Stomach (tissue), 19 donors: Measurements from ENCODE around the gene SLC25A23. TPM values are rescaled to one million over a fixed set of nuclear protein-coding genes. Genes with fewer than 3 reads are reported as not detected.
"Not testable (repeated sequence)": the region's sequence is repeated elsewhere in the genome, so short reads cannot be mapped to it uniquely, and the experiment has no call there.

Experiments used
- DNase-seq, 2 donors: peaks; one replicate each; pipeline versions ENCODE4 v3.0.0 to v3.0.0-alpha.2; 2013 to 2019
- H3K27ac ChIP-seq, 5 donors: fragments of 200-600 bp in 4 of 5; sonication (generic) in 4 of 5; one replicate each; pipeline ENCODE4 v1.5.1; 2013 to 2019; ENCODE audit warnings: mild to moderate bottlenecking in 1 of 5, moderate library complexity in 1 of 5
- H3K27me3 ChIP-seq, 3 donors: fragments of 200-600 bp; sonication (generic); one replicate each; pipeline ENCODE4 v1.5.1; 2017 to 2019; ENCODE audit warnings: mixed run types in 1 of 3
- H3K36me3 ChIP-seq, 4 donors: fragments of 200-600 bp; sonication (generic); 1 replicate in 3 of 4; 2 replicates in 1 of 4; pipeline ENCODE4 v1.5.1; 2016 to 2019
- H3K4me1 ChIP-seq, 4 donors: fragments of 200-600 bp; sonication (generic); one replicate each; pipeline ENCODE4 v1.5.1; 2016 to 2019
- H3K4me3 ChIP-seq, 4 donors: fragments of 200-600 bp; sonication (generic) in 3 of 4; one replicate each; pipeline ENCODE4 v1.5.1; 2016 to 2019; ENCODE audit warnings: mild to moderate bottlenecking in 1 of 4
- H3K9me3 ChIP-seq, 4 donors: fragments of 200-600 bp; sonication (generic); one replicate each; pipeline ENCODE4 v1.5.1; 2016 to 2019
- EP300 ChIP-seq: sonication (generic); formaldehyde crosslinking; IDR thresholded peaks from one replicate; pipeline ENCODE4 v1.6.1; 2017; ENCODE audit warnings: antibody characterized with exemption
- POLR2A ChIP-seq, 4 donors: fragments of 450-650 bp; IDR thresholded peaks; one replicate each; pipeline ENCODE4 v1.6.1; 2016; ENCODE audit warnings: antibody characterized with exemption in 4 of 4, control low read depth in 2 of 4, mild to moderate bottlenecking in 1 of 4, moderate library complexity in 1 of 4
- POLR2AphosphoS5 ChIP-seq, 3 donors: sonication (generic); formaldehyde crosslinking; IDR thresholded peaks; one replicate each; pipeline ENCODE4 v1.6.1; 2016; ENCODE audit warnings: antibody characterized with exemption in 3 of 3
- whole genome bisulfite sequencing, 5 donors: extraction: QIAGEN DNeasy Blood & Tissue Kit in 3 of 5; methylation state at CpG; one replicate each; pipeline versions ENCODE4 v1.1.5 to v1.1.7; 2013 to 2018; 5-methylcytosine and 5-hydroxymethylcytosine counted together
- intact Hi-C: fragments of 100-400 bp; cut with DNase I; formaldehyde crosslinking; loops from one replicate; pipeline ENCODE4 v1.15.1; 2023; ENCODE audit warnings: low total_unique reads
- long read RNA-seq, 10 donors: transcript quantifications; one replicate each; lab custom pipeline, GENCODE V29; 2026
- polyA plus RNA-seq, 3 donors: library from polyadenylated mRNA; stranded (reverse); fragments of 200-250 nt; gene quantifications; one replicate each; pipeline ENCODE4 v1.2.3, GENCODE V29; 2013
- total RNA-seq, 5 donors: library from RNA; depleted of rRNA; stranded (reverse); fragments of >200 nt; gene quantifications; one replicate each; pipeline versions ENCODE4 v1.1.0 to v1.2.3, GENCODE V29; 2014 to 2016
- TF ChIP-seq, protein P1 (sequence below), 7 experiments: fragments of 450-650 bp in 4 of 7; fragments of 200-600 bp in 3 of 7; sonication (generic) in 3 of 7; IDR thresholded peaks; one replicate each; pipeline ENCODE4 v1.5.1; 2016 to 2019; ENCODE audit warnings: antibody characterized with exemption in 7 of 7, control low read depth in 2 of 7, mild to moderate bottlenecking in 1 of 7
- donor health status: healthy with polysubstance abuse.
- donor health status: Bipolar disorder and iron deficiency.
- donor health status: healthy.

SLC25A23 gene
- total RNA-seq (100 to 1,000 TPM in 1 of 5 donors, 10 to 100 TPM in 4; 20.7 to 191 (median 60.1) TPM), polyA plus RNA-seq (10 to 100 TPM; 30.8 to 42.5 (median 34.2) TPM)
- long read RNA-seq, donor 1, transcript SLC25A23-202 (10 exons, 3,425 nt): major isoform, 6 of 8 reads
- long read RNA-seq, donor 1, partial matches to known transcripts: 0 of 8 reads
- long read RNA-seq, donor 1, other reads (novel, unspliced or antisense): 0 of 8 reads
- long read RNA-seq, donor 2, transcript SLC25A23-202 (10 exons, 3,425 nt): major isoform, 10 of 25 reads
- long read RNA-seq, donor 2, partial matches to known transcripts: 10 of 25 reads
- long read RNA-seq, donor 2, other reads (novel, unspliced or antisense): 0 of 25 reads
- long read RNA-seq, donor 3: 0 reads
- long read RNA-seq, donor 4, partial matches to known transcripts: 0 of 1 reads
- long read RNA-seq, donor 4, other reads (novel, unspliced or antisense): 0 of 1 reads
- long read RNA-seq, donor 5, partial matches to known transcripts: 0 of 7 reads
- long read RNA-seq, donor 5, other reads (novel, unspliced or antisense): 0 of 7 reads
- long read RNA-seq, donor 6, transcript SLC25A23-202 (10 exons, 3,425 nt): major isoform, 12 of 73 reads
- long read RNA-seq, donor 6, transcript SLC25A23-207 (3 exons, 671 nt): minor isoform, 5 of 73 reads
- long read RNA-seq, donor 6, partial matches to known transcripts: 50 of 73 reads
- long read RNA-seq, donor 6, other reads (novel, unspliced or antisense): 0 of 73 reads
- long read RNA-seq, donor 7, transcript SLC25A23-202 (10 exons, 3,425 nt): major isoform, 9 of 13 reads
- long read RNA-seq, donor 7, partial matches to known transcripts: 0 of 13 reads
- long read RNA-seq, donor 7, other reads (novel, unspliced or antisense): 0 of 13 reads
- long read RNA-seq, donor 8, transcript SLC25A23-202 (10 exons, 3,425 nt): major isoform, 5 of 6 reads
- long read RNA-seq, donor 8, partial matches to known transcripts: 0 of 6 reads
- long read RNA-seq, donor 8, other reads (novel, unspliced or antisense): 0 of 6 reads
- long read RNA-seq, donor 9, partial matches to known transcripts: 0 of 1 reads
- long read RNA-seq, donor 9, other reads (novel, unspliced or antisense): 0 of 1 reads
- long read RNA-seq, donor 10, partial matches to known transcripts: 11 of 12 reads
- long read RNA-seq, donor 10, other reads (novel, unspliced or antisense): 0 of 12 reads

DNA sequence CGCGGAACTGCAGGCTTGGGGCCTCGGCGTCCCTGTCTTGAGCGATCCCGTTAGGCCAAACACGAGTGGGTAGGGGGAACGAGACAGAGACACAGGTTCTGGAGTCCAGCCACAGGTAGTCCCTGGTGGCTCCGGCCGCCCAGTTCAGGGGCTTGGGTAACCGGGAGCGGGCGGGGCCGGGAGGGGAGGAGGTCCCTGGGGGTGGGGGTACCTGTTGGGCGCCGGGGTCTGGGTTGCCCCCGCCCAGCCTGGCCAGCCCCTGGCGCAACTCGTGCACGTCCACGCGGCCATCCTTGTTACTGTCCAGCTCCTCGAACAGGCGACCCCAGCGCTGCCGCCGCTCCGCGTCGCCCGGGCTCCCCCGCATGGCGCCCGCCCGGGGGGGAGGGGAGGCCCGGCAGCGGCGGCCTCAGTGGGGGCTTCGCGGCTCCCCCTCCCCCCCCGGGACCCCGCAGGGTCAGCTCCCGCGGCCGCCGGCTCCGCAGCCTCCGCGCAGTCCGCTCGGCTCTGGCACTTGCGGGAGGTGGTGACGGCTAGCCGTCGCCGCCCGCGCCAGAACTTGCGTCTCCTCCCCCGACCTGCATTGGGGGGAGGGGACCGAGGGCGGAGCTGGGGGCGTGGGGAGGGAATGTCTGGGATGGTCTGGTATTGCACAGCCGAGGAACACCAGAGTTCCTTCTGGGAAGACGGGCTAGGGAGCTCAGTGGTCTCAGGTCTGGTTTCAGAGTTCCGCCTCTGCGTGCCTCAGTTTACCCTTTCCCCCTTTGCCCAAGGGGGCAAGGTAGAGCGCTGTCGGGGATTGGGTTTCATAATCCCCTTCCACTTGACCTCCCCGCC lies at the start of gene SLC25A23:
Gene SLC25A23 (minus strand): TSS at position 531 of the 837 bp plus-strand sequence. CDS start 164 bp downstream, at position 367.
- 2 to 4% (median 3%) methylated on average over 31 to 70 of the region's 70 CpGs for WGBS, 5 donors
- H3K4me1 ChIP-seq: peaks cover 8 to 44% (median 26%) of the 10 kb centered on the region in 4 donors
- H3K27me3 ChIP-seq: peaks cover 0 to 27% (median 8%) of the 10 kb centered on the region in 3 donors
- peak within 1 kb of the TSS; percentile 82 to 97 (median 86) for H3K4me3 ChIP-seq
- peaks cover 0 to 6% (median 4%) of the 10 kb centered on the region in 4 donors for H3K9me3 ChIP-seq
- intact Hi-C loops: no loop called here
- DNase-seq: peak; percentile 74 to 94
- H3K36me3 ChIP-seq: peaks cover under 1 to 30% (median 23%) of the 10 kb centered on the region in 4 donors
- peak within 1 kb of the TSS; percentile 85 to 94 (median 91) for H3K27ac ChIP-seq
- TF ChIP-seq, protein P1, sequence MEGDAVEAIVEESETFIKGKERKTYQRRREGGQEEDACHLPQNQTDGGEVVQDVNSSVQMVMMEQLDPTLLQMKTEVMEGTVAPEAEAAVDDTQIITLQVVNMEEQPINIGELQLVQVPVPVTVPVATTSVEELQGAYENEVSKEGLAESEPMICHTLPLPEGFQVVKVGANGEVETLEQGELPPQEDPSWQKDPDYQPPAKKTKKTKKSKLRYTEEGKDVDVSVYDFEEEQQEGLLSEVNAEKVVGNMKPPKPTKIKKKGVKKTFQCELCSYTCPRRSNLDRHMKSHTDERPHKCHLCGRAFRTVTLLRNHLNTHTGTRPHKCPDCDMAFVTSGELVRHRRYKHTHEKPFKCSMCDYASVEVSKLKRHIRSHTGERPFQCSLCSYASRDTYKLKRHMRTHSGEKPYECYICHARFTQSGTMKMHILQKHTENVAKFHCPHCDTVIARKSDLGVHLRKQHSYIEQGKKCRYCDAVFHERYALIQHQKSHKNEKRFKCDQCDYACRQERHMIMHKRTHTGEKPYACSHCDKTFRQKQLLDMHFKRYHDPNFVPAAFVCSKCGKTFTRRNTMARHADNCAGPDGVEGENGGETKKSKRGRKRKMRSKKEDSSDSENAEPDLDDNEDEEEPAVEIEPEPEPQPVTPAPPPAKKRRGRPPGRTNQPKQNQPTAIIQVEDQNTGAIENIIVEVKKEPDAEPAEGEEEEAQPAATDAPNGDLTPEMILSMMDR (IDR thresholded peaks at IDR 0.05): no peak
- TF ChIP-seq POLR2AphosphoS5 (IDR thresholded peaks at IDR 0.05) (peak in 1 of 3 donors; percentile 46), EP300 (no peak), POLR2A (IDR thresholded peaks at IDR 0.05) (no peak)

GRCh38 chr19:6508028-6508771 lies 48.6 kb upstream of the SLC25A23 start:
- intact Hi-C loops, DNase-seq, H3K27ac ChIP-seq, H3K4me1 ChIP-seq, H3K36me3 ChIP-seq, H3K4me3 ChIP-seq, H3K9me3 ChIP-seq: not testable (repeated sequence)
- WGBS, 5 donors: 84 to 89% (median 87%) methylated on average over 9 of the region's 9 CpGs
- H3K27me3 ChIP-seq: peaks cover 0 to 15% (median 3%) of the 10 kb centered on the region in 3 donors

- 74 to 84% (median 75%) methylated on average over 6 to 9 of the region's 9 CpGs for WGBS, 5 donors
- no peaks in the 10 kb centered on the region for H3K36me3 ChIP-seq
- peaks cover 9 to 13% (median 13%) of the 10 kb centered on the region in 4 donors for H3K4me1 ChIP-seq
- H3K27ac ChIP-seq: no peak overlapping the region
- intact Hi-C loops: no loop called here
- no peak overlapping the region for H3K4me3 ChIP-seq
- peaks cover 17 to 55% (median 27%) of the 10 kb centered on the region in 3 donors for H3K27me3 ChIP-seq
- TF ChIP-seq POLR2A (IDR thresholded peaks at IDR 0.05) (no peak), POLR2AphosphoS5 (IDR thresholded peaks at IDR 0.05) (no peak), EP300 (no peak)
- TF ChIP-seq, protein P1 (IDR thresholded peaks at IDR 0.05): no peak
- no peaks in the 10 kb centered on the region for H3K9me3 ChIP-seq
- no peak for DNase-seq
These were observed 44.0 kb upstream of the SLC25A23 start for GRCh38 chr19:6503407-6504201.
